Neural progenitor cell (in vitro differentiated cells): ENCODE data around the gene GZMA.

Experiments
- EZH2 ChIP-seq: fragments of 200-600 bp; sonication (generic); IDR thresholded peaks from 2 replicates; pipeline ENCODE4 v1.6.1; 2017; ENCODE audit warnings: antibody characterized with exemption, mild to moderate bottlenecking, moderate library complexity
- EZH2phosphoT487 ChIP-seq: fragments of 200-600 bp; sonication (generic); IDR thresholded peaks from 2 replicates; pipeline ENCODE4 v1.6.1; 2017; ENCODE audit warnings: antibody characterized with exemption
- TF ChIP-seq, protein P1 (sequence below): fragments of 200-600 bp; sonication (generic); IDR thresholded peaks from 2 replicates; pipeline ENCODE4 v1.5.1; 2017; ENCODE audit warnings: antibody characterized with exemption, mild to moderate bottlenecking

DNA sequence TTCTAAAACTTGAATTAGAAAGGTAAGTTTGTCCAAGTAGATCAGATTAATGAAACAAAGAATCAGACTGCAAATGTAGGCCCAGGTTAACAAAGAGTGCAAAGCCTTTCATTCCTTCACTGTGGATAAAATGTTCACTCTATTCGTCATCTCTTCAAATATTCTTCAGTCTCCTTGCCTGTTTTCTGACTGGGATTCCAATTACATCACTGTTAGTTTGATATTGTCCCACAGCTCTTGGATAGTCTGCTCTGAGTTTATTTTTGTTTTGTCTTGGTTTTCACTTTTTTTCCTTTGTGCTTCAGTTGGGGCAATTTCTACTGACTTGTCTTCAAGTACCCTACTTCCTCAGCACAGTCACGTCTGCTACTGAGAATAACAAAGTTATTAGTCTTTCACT lies 38.5 kb upstream of the GZMA start:
- TF ChIP-seq, protein P1, sequence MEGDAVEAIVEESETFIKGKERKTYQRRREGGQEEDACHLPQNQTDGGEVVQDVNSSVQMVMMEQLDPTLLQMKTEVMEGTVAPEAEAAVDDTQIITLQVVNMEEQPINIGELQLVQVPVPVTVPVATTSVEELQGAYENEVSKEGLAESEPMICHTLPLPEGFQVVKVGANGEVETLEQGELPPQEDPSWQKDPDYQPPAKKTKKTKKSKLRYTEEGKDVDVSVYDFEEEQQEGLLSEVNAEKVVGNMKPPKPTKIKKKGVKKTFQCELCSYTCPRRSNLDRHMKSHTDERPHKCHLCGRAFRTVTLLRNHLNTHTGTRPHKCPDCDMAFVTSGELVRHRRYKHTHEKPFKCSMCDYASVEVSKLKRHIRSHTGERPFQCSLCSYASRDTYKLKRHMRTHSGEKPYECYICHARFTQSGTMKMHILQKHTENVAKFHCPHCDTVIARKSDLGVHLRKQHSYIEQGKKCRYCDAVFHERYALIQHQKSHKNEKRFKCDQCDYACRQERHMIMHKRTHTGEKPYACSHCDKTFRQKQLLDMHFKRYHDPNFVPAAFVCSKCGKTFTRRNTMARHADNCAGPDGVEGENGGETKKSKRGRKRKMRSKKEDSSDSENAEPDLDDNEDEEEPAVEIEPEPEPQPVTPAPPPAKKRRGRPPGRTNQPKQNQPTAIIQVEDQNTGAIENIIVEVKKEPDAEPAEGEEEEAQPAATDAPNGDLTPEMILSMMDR: no peak
- no peak for TF ChIP-seq EZH2phosphoT487
- no peak for TF ChIP-seq EZH2
